HepG2 (cell line): ENCODE data around the gene GYPC.

ENCODE experiments used
- CEBPB ChIP-seq: IDR thresholded peaks from 2 replicates; pipeline ENCODE4 v1.6.1; 2011; ENCODE audit warnings: low read depth, low read length, improper control_type of control experiment, borderline replicate concordance
- MED1 ChIP-seq: sonication (generic); formaldehyde crosslinking; IDR thresholded peaks from 2 replicates; pipeline ENCODE4 v1.4.0; 2020; ENCODE audit warnings: missing genetic modification reagents
- TCF12 ChIP-seq, 2 experiments: fragments of 450-650 bp in 1 of 2; sonication (generic) in 1 of 2; formaldehyde crosslinking in 1 of 2; IDR thresholded peaks; 2 replicates each; pipeline versions ENCODE4 v1.6.1 to v1.8.0; 2017 to 2022; ENCODE audit warnings: antibody characterized with exemption in 1 of 2, mild to moderate bottlenecking in 1 of 2, missing genetic modification reagents in 1 of 2, moderate library complexity in 1 of 2
- TF ChIP-seq, protein P1 (sequence below): sonication (generic); formaldehyde crosslinking; IDR thresholded peaks from 2 replicates; pipeline ENCODE4 v1.5.1; 2020; ENCODE audit warnings: missing genetic modification reagents, mild to moderate bottlenecking, borderline replicate concordance

GRCh38 chr2:126657636-126658318, 1.8 kb downstream of the GYPC start:
- TF ChIP-seq MED1 (CRISPR knock-in tag) (no peak), CEBPB (0 out of 2 replicates have a peak, but pooled peaks have one; percentile 8), TCF12 (IDR thresholded peaks at IDR 0.05) (no peak), TCF12 (CRISPR knock-in tag; IDR thresholded peaks at IDR 0.05) (no peak)
- TF ChIP-seq, protein P1, sequence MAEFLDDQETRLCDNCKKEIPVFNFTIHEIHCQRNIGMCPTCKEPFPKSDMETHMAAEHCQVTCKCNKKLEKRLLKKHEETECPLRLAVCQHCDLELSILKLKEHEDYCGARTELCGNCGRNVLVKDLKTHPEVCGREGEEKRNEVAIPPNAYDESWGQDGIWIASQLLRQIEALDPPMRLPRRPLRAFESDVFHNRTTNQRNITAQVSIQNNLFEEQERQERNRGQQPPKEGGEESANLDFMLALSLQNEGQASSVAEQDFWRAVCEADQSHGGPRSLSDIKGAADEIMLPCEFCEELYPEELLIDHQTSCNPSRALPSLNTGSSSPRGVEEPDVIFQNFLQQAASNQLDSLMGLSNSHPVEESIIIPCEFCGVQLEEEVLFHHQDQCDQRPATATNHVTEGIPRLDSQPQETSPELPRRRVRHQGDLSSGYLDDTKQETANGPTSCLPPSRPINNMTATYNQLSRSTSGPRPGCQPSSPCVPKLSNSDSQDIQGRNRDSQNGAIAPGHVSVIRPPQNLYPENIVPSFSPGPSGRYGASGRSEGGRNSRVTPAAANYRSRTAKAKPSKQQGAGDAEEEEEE, result no peak
